Lower lobe of right lung (tissue), 2 donors: Measurements from ENCODE around the gene RNF212. TPM values are rescaled to one million over a fixed set of nuclear protein-coding genes. Genes with fewer than 3 reads are reported as not detected.

Source experiments
- ATAC-seq, 2 donors: fragments of 200-7000 bp; cut with Tn5 transposase; one replicate each; pipeline ENCODE4 v1.9.1; 2020 to 2022; ENCODE audit warnings: mild to moderate bottlenecking in 2 of 2, moderate library complexity in 2 of 2
- DNase-seq: peaks from one replicate; pipeline ENCODE4 v3.0.0-alpha.2; 2020
- H3K27ac ChIP-seq: fragments of 200-600 bp; one replicate; pipeline ENCODE4 v1.8.0; 2022
- H3K27me3 ChIP-seq: fragments of 200-600 bp; one replicate; pipeline ENCODE4 v1.8.0; 2022; ENCODE audit warnings: low read depth
- H3K36me3 ChIP-seq: fragments of 200-600 bp; one replicate; pipeline ENCODE4 v1.8.0; 2022; ENCODE audit warnings: mild to moderate bottlenecking
- H3K4me1 ChIP-seq: fragments of 200-600 bp; one replicate; pipeline ENCODE4 v1.8.0; 2022
- H3K4me3 ChIP-seq: fragments of 200-600 bp; one replicate; pipeline ENCODE4 v1.8.0; 2022; ENCODE audit warnings: mild to moderate bottlenecking
- H3K9me3 ChIP-seq: fragments of 200-600 bp; one replicate; pipeline ENCODE4 v1.8.0; 2022
- intact Hi-C: fragments of 100-400 bp; cut with DNase I; formaldehyde crosslinking; loops from one replicate; pipeline ENCODE4 v1.11.0; 2022
- total RNA-seq: library from RNA; stranded (reverse); fragmentation: NEBNext Ultra II Directional; extraction: Animal tissue kit (Norgen Biotek cat#: 25700); gene quantifications from one replicate; pipeline ENCODE4 v1.2.1, GENCODE V29; 2021
- TF ChIP-seq, protein P1 (sequence below): fragments of 200-600 bp; IDR thresholded peaks from one replicate; pipeline ENCODE4 v1.8.0; 2022; ENCODE audit warnings: antibody characterized with exemption, mild to moderate bottlenecking
- donor health status: DM: no; HTN: yes; CAD: no; lungs with severe emphysema.

The RNF212 gene
- total RNA-seq, 1 donor from 2014 or later, result 6.8 TPM

DNA sequence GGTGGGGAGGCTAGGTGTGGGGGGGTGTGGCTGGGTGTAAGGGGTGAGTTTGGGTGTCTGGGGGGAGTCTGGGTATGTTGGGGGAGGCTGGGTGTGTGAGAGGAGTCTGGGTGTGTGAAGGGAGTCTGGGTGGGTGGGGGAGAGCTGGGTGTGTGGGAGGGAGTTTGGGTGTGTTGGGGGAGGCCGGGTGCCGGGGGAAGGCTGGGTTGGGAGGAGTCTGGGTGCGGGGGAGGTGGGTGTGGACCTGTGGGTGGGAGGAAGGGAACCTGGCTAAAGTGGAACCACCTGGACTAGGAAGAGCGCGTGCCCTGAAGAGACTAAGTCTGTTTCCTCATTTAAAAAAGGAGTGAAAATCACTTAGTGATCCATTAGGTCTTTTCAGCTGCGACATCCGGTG lies 40.8 kb upstream of the RNF212 start:
- peaks cover 11% of the 10 kb centered on the region for H3K9me3 ChIP-seq
- no peak overlapping the region for H3K27ac ChIP-seq
- DNase-seq (no peak), ATAC-seq (no peak)
- intact Hi-C loops, result no loop called here
- H3K4me3 ChIP-seq, result no peak overlapping the region
- peaks cover 9% of the 10 kb centered on the region for H3K4me1 ChIP-seq
- TF ChIP-seq, protein P1, sequence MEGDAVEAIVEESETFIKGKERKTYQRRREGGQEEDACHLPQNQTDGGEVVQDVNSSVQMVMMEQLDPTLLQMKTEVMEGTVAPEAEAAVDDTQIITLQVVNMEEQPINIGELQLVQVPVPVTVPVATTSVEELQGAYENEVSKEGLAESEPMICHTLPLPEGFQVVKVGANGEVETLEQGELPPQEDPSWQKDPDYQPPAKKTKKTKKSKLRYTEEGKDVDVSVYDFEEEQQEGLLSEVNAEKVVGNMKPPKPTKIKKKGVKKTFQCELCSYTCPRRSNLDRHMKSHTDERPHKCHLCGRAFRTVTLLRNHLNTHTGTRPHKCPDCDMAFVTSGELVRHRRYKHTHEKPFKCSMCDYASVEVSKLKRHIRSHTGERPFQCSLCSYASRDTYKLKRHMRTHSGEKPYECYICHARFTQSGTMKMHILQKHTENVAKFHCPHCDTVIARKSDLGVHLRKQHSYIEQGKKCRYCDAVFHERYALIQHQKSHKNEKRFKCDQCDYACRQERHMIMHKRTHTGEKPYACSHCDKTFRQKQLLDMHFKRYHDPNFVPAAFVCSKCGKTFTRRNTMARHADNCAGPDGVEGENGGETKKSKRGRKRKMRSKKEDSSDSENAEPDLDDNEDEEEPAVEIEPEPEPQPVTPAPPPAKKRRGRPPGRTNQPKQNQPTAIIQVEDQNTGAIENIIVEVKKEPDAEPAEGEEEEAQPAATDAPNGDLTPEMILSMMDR, result no peak
- H3K36me3 ChIP-seq, result no peaks in the 10 kb centered on the region
- H3K27me3 ChIP-seq, result no peaks in the 10 kb centered on the region

DNA sequence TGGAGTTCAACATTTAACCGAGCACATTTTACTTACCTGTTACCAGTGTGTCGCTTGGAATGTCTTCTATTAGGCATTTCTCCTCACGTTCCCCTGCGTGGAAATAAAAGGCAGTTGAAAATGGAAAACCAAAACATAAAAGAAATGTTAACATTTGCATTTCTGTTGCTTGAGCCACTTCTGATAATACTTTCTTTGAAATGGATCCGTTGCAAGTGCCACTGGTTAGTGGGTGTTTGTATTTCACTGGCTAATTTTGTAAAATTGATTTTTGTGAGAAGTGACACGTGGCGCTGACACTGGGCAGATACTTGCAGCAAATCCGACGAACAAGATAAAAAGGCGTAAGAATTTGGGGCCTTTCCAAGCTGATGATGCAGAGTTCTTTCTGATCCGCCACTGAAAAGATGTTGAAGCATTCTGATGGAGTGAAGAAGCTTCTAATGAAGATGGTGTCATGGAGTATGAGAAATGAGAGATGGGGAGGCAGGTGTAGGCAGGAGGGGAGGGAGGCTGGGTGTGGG lies 40.3 kb upstream of the RNF212 start:
- DNase-seq, result no peak
- intact Hi-C loops, result no loop called here
- TF ChIP-seq, protein P1, result no peak
- Histone ChIP-seq H3K27me3 (no peaks in the 10 kb centered on the region), H3K4me3 (no peak overlapping the region), H3K9me3 (peaks cover 11% of the 10 kb centered on the region), H3K27ac (no peak overlapping the region), H3K36me3 (no peaks in the 10 kb centered on the region), H3K4me1 (peaks cover 9% of the 10 kb centered on the region)
- no peak for ATAC-seq

DNA sequence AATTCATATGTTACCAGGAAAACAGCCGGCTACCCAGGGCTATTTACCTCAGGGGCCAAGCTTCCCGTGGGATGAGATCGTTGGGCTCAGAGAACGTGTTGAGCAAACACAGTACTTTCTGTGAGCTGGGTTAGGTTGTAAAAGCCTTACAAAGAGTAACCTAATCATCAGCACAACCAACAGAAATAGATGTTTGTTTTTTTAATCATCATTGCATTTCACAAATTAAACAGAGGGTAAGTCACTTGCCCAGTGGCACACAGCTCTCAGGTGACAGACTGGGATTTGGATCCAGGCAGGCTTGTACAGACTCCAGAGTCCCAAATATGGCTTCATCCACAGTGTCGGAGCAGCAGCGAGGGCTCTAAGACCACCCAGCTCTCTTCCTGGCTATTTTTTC lies 38.9 kb upstream of the RNF212 start:
- H3K27me3 ChIP-seq, result no peaks in the 10 kb centered on the region
- H3K9me3 ChIP-seq, result no peaks in the 10 kb centered on the region
- TF ChIP-seq, protein P1, result no peak

DNA sequence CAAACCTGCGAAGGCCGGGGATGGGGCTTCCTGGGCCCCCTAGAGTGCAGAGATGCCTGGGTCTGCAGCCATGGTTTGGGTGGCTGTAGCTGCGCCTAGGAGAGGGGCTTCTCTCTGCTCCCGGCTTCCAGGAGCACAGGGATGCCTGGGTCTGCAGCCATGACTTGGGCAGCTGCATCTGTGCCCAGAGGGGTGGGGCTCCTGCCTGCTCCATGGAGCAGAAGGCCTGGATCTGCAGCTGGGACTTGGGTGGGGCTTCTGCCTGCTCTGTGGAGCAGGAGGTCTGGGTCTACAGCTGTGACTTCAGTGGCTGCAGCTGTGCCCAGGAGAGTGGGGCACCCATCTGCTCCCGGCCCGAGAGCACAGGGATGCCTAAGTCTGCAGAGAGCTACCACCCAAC lies 38.2 kb upstream of the RNF212 start:
- intact Hi-C loops, result no loop called here
- H3K4me1 ChIP-seq, result peaks cover 9% of the 10 kb centered on the region
- no peaks in the 10 kb centered on the region for H3K36me3 ChIP-seq
- TF ChIP-seq, protein P1, result no peak
- H3K27ac ChIP-seq, result no peak overlapping the region
- no peak for DNase-seq
- no peaks in the 10 kb centered on the region for H3K9me3 ChIP-seq
- H3K27me3 ChIP-seq, result no peaks in the 10 kb centered on the region
- ATAC-seq, result no peak
- H3K4me3 ChIP-seq, result no peak overlapping the region

More for the DNA sequence above, 38.9 kb upstream of the RNF212 start:
- Histone ChIP-seq H3K4me1 (peaks cover 9% of the 10 kb centered on the region), H3K4me3 (no peak overlapping the region), H3K27ac (no peak overlapping the region), H3K36me3 (no peaks in the 10 kb centered on the region)
- ATAC-seq (no peak), DNase-seq (no peak)
- intact Hi-C loops, result no loop called here

DNA sequence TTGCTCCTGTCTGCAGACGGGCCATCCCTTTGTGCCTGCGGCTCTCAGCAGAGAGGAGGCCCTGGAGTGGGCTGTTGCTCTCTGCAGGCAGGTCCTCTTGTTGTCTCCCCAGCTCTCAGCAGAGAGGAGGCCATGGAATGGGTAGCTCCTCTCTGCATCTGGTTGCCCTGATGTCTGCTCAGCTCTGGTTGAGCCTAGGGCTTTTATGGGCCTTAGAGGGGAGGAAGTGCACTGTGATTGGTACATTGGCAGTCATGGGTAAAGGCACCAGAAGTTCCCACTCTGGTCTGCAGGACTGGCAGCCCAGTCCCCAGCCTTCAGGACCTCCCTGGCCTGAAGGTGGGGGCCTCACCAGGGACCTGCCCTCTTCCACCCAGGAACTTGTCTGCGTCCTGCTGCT lies 37.5 kb upstream of the RNF212 start:
- no peak overlapping the region for H3K27ac ChIP-seq
- H3K9me3 ChIP-seq, result no peaks in the 10 kb centered on the region
- no peak for ATAC-seq
- no peaks in the 10 kb centered on the region for H3K36me3 ChIP-seq
- TF ChIP-seq, protein P1, result no peak
- H3K27me3 ChIP-seq, result no peaks in the 10 kb centered on the region
- intact Hi-C loops, result no loop called here
- no peak overlapping the region for H3K4me3 ChIP-seq
- DNase-seq, result no peak
- peaks cover 9% of the 10 kb centered on the region for H3K4me1 ChIP-seq

DNA sequence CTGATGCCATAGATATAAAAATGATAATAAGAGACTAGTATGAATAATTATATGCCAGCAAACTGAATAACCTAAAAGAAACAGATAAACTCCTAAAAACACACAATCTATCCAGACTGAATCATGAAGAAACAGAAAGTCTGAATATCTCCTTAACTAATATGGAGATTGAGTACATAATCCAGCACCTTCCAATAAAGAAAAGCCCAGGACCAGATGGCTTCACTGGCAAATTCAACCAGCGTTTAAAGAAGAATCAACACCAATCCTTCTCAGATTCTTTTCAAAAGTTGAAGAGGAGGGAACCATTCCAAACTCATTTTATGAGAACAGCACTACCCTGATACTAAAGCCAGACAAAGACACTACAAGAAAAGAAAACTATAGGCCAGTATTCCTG lies 26.5 kb upstream of the RNF212 start:
- no peak for ATAC-seq
- H3K27ac ChIP-seq, result no peak overlapping the region
- intact Hi-C loops, result no loop called here

More for the DNA sequence above, 26.5 kb upstream of the RNF212 start:
- H3K9me3 ChIP-seq, result no peaks in the 10 kb centered on the region
- H3K4me1 ChIP-seq, result peaks cover 5% of the 10 kb centered on the region
- H3K36me3 ChIP-seq, result no peaks in the 10 kb centered on the region
- TF ChIP-seq, protein P1, result no peak
- H3K4me3 ChIP-seq, result no peak overlapping the region
- DNase-seq, result no peak
- H3K27me3 ChIP-seq, result no peaks in the 10 kb centered on the region
